NT2/D1 (cell line): Measurements from ENCODE around the gene LARGE2.

ENCODE experiments used
- SUZ12 ChIP-seq: IDR thresholded peaks from 2 replicates; pipeline ENCODE4 v1.6.1; 2011; ENCODE audit not compliant: insufficient read length, insufficient read depth; ENCODE audit errors: extremely low read depth
- YY1 ChIP-seq: IDR thresholded peaks from 2 replicates; pipeline ENCODE4 v1.6.1; 2011; ENCODE audit not compliant: insufficient read length, insufficient read depth

GRCh38 chr11:45885274-45885920 lies 37.1 kb upstream of the LARGE2 start, which contains the start of gene MAPK8IP1:
- TF ChIP-seq YY1 (no peak), SUZ12 (no peak)
